GM13976 (cell line): ENCODE data around the gene NDUFA3.

Source experiments
- DNase-seq: peaks from one replicate; pipeline ENCODE4 v3.0.0; 2012; ENCODE audit warnings: low spot score
- in situ Hi-C: fragments of 300-500 bp; cut with MboI; formaldehyde crosslinking; loops from one replicate; pipeline ENCODE4 v1.12.0; 2022; ENCODE audit warnings: low sequenced_read_pairs, mixed read lengths, inconsistent platforms; ENCODE audit not compliant: unreplicated experiment
- TF ChIP-seq, protein P1 (sequence below): IDR thresholded peaks from 2 replicates; pipeline ENCODE4 v1.5.1; 2012; ENCODE audit warnings: borderline replicate concordance, mild to moderate bottlenecking; ENCODE audit not compliant: insufficient read depth; ENCODE audit errors: extremely low read depth, missing control alignments, control extremely low read depth

Gene NDUFA3

GRCh38 chr19:54148158-54148557, 45.5 kb downstream of the NDUFA3 start:
- in situ Hi-C loops: no loop called here
- TF ChIP-seq, protein P1, sequence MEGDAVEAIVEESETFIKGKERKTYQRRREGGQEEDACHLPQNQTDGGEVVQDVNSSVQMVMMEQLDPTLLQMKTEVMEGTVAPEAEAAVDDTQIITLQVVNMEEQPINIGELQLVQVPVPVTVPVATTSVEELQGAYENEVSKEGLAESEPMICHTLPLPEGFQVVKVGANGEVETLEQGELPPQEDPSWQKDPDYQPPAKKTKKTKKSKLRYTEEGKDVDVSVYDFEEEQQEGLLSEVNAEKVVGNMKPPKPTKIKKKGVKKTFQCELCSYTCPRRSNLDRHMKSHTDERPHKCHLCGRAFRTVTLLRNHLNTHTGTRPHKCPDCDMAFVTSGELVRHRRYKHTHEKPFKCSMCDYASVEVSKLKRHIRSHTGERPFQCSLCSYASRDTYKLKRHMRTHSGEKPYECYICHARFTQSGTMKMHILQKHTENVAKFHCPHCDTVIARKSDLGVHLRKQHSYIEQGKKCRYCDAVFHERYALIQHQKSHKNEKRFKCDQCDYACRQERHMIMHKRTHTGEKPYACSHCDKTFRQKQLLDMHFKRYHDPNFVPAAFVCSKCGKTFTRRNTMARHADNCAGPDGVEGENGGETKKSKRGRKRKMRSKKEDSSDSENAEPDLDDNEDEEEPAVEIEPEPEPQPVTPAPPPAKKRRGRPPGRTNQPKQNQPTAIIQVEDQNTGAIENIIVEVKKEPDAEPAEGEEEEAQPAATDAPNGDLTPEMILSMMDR: no peak
- no peak for DNase-seq

- DNase-seq: no peak
- TF ChIP-seq, protein P1: no peak
- in situ Hi-C loops: no loop called here
These were observed 46.6 kb downstream of the NDUFA3 start for GRCh38 chr19:54149021-54149812.

- in situ Hi-C loops: no loop called here
- TF ChIP-seq, protein P1: no peak
- no peak for DNase-seq
These were observed 48.8 kb downstream of the NDUFA3 start for GRCh38 chr19:54151362-54152035.

- no peak for DNase-seq
- in situ Hi-C loops: no loop called here
- TF ChIP-seq, protein P1: no peak
These were observed 49.6 kb downstream of the NDUFA3 start for GRCh38 chr19:54152267-54152666.

- in situ Hi-C loops: no loop called here
- TF ChIP-seq, protein P1: no peak
- no peak for DNase-seq
These were observed 50.3 kb downstream of the NDUFA3 start for GRCh38 chr19:54152878-54153524.

DNA sequence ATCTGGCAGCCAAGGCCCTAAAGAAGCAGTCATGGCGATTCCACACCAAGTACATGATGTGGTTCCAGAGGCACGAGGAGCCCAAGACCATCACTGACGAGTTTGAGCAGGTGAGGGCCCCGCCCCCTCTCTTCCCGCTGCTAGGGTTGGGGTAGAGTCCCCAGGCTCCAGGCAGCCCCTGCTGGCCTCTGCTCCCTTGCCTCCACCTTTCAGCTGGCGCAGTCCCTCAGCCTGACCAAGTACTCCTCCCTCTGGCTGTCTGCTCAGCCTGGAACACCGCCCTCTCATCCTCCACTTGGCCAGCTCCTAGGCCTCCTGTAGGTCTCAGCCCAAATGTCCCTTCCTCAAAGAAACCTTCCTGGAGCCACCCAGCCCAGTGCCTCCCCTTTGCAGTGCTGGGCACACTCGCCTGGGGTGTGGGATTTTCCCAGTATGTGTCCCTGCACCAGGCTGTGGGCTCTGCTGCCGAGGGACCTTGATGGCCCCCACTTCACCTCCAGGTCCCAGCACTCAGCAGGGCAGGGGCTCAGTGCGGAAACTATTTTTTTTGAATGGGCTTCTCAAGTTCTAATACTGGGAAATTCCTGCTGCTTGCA, 51.2 kb downstream of the NDUFA3 start:
- no peak for DNase-seq
- TF ChIP-seq, protein P1: no peak
- in situ Hi-C loops: no loop called here
